ENCODE results near the gene THOC2. TPM values are rescaled to one million over a fixed set of nuclear protein-coding genes. Genes with fewer than 3 reads are reported as not detected.
"Not testable (repeated sequence)": the region's sequence is repeated elsewhere in the genome, so short reads cannot be mapped to it uniquely, and the experiment has no call there.

THOC2 gene
- total and polyA plus RNA-seq, 3 experiments from 2014 or later: 54.6 to 69.5 (median 63.0) TPM

GRCh38 chrX:123731258-123731986, 1.4 kb downstream of the THOC2 start:
- ChIA-PET CTCF (no interaction called here), POLR2A (no interaction called here)
- Mint-ChIP-seq H3K4me1 (peaks cover 39 to 55% (median 50%) of the 10 kb centered on the region in 3 donors), H3K4me3 (peak overlapping the region; percentile 90 to 98 (median 96)), H3K36me3 (peaks cover 0 to 14% (median 0%) of the 10 kb centered on the region in 3 donors), H3K27me3 (peaks cover 0 to 5% of the 10 kb centered on the region in 2 donors), H3K9me3 (no peaks in the 10 kb centered on the region), H3K27ac (peak overlapping the region; percentile 18 to 96 (median 82))
- DNase-seq: peak in 1 of 5 donors; percentile 1
- no peaks in the 10 kb centered on the region for H3K27me3 ChIP-seq (ENCODE audit: insufficient read depth, low read length, poor library complexity, severe bottlenecking)
- peaks cover 7% of the 10 kb centered on the region for H3K4me1 ChIP-seq (ENCODE audit: insufficient read depth, low read length)
- no peaks in the 10 kb centered on the region for H3K9me3 ChIP-seq (ENCODE audit: low read length)
- H3K36me3 ChIP-seq (ENCODE audit: insufficient read depth, low read length): no peaks in the 10 kb centered on the region
- H3K4me3 ChIP-seq (ENCODE audit: low read length): peak overlapping the region; percentile 75
- H3K27ac ChIP-seq (ENCODE audit: low read depth, low read length): peak overlapping the region; percentile 74

GRCh38 chrX:123728554-123728953, 4.3 kb downstream of the THOC2 start:
- Mint-ChIP-seq H3K36me3 (peaks cover 0 to 17% (median 0%) of the 10 kb centered on the region in 3 donors), H3K27ac (peak overlapping the region in 2 of 8 donors; percentile 15 to 39), H3K4me3 (peak overlapping the region in 2 of 7 donors; percentile 12 to 20), H3K9me3 (no peaks in the 10 kb centered on the region), H3K4me1 (peaks cover 45 to 69% (median 59%) of the 10 kb centered on the region in 3 donors), H3K27me3 (peaks cover 0 to 5% of the 10 kb centered on the region in 2 donors)
- Histone ChIP-seq H3K9me3 (ENCODE audit: low read length) (no peaks in the 10 kb centered on the region), H3K27ac (ENCODE audit: low read depth, low read length) (no peak overlapping the region), H3K4me3 (ENCODE audit: low read length) (no peak overlapping the region), H3K36me3 (ENCODE audit: insufficient read depth, low read length) (no peaks in the 10 kb centered on the region), H3K4me1 (ENCODE audit: insufficient read depth, low read length) (peaks cover 7% of the 10 kb centered on the region), H3K27me3 (ENCODE audit: insufficient read depth, low read length, poor library complexity, severe bottlenecking) (no peaks in the 10 kb centered on the region)
- ChIA-PET CTCF (no interaction called here), POLR2A (no interaction called here)
- DNase-seq: no peak

GRCh38 chrX:123728016-123728415, 4.8 kb downstream of the THOC2 start:
- Mint-ChIP-seq H3K36me3 (peaks cover 0 to 17% (median 0%) of the 10 kb centered on the region in 3 donors), H3K4me3 (peak overlapping the region in 2 of 7 donors; percentile 12 to 20), H3K27ac (peak overlapping the region in 3 of 8 donors; percentile 39 to 80 (median 54)), H3K9me3 (no peaks in the 10 kb centered on the region), H3K4me1 (peaks cover 46 to 71% (median 58%) of the 10 kb centered on the region in 3 donors), H3K27me3 (peaks cover 0 to 5% of the 10 kb centered on the region in 2 donors)
- Histone ChIP-seq H3K9me3 (ENCODE audit: low read length) (no peaks in the 10 kb centered on the region), H3K4me1 (ENCODE audit: insufficient read depth, low read length) (peaks cover 7% of the 10 kb centered on the region), H3K27me3 (ENCODE audit: insufficient read depth, low read length, poor library complexity, severe bottlenecking) (no peaks in the 10 kb centered on the region), H3K36me3 (ENCODE audit: insufficient read depth, low read length) (no peaks in the 10 kb centered on the region), H3K27ac (ENCODE audit: low read depth, low read length) (no peak overlapping the region), H3K4me3 (ENCODE audit: low read length) (no peak overlapping the region)
- ChIA-PET CTCF (no interaction called here), POLR2A (no interaction called here)
- no peak for DNase-seq

GRCh38 chrX:123722193-123722592, 10.7 kb downstream of the THOC2 start:
- H3K27me3 Mint-ChIP-seq; H3K4me1 ChIP-seq (ENCODE audit: insufficient read depth, low read length); H3K27me3 ChIP-seq (ENCODE audit: insufficient read depth, low read length, poor library complexity, severe bottlenecking); H3K9me3 Mint-ChIP-seq; H3K4me3 ChIP-seq (ENCODE audit: low read length); H3K36me3 ChIP-seq (ENCODE audit: insufficient read depth, low read length); H3K27ac ChIP-seq (ENCODE audit: low read depth, low read length); H3K36me3 Mint-ChIP-seq; H3K9me3 ChIP-seq (ENCODE audit: low read length); CTCF ChIA-PET; DNase-seq; H3K4me3 Mint-ChIP-seq; POLR2A ChIA-PET; H3K27ac Mint-ChIP-seq: not testable (repeated sequence)
- peaks cover 27 to 55% (median 38%) of the 10 kb centered on the region in 3 donors for H3K4me1 Mint-ChIP-seq

GRCh38 chrX:123720486-123720885, 12.4 kb downstream of the THOC2 start:
- peaks cover 0 to 7% (median 2%) of the 10 kb centered on the region in 3 donors for H3K36me3 Mint-ChIP-seq
- H3K9me3 ChIP-seq (ENCODE audit: low read length): no peaks in the 10 kb centered on the region
- no peak overlapping the region for H3K4me3 Mint-ChIP-seq
- H3K36me3 ChIP-seq (ENCODE audit: insufficient read depth, low read length): no peaks in the 10 kb centered on the region
- POLR2A ChIA-PET: no interaction called here
- DNase-seq: no peak
- no peaks in the 10 kb centered on the region for H3K4me1 ChIP-seq (ENCODE audit: insufficient read depth, low read length)
- no peaks in the 10 kb centered on the region for H3K27me3 Mint-ChIP-seq
- H3K27me3 ChIP-seq (ENCODE audit: insufficient read depth, low read length, poor library complexity, severe bottlenecking): no peaks in the 10 kb centered on the region
- H3K27ac Mint-ChIP-seq: peak overlapping the region in 2 of 8 donors; percentile 4 to 9
- peaks cover 27 to 55% (median 45%) of the 10 kb centered on the region in 3 donors for H3K4me1 Mint-ChIP-seq
- H3K9me3 Mint-ChIP-seq: no peaks in the 10 kb centered on the region
- H3K27ac ChIP-seq (ENCODE audit: low read depth, low read length): no peak overlapping the region
- CTCF ChIA-PET: no interaction called here
- H3K4me3 ChIP-seq (ENCODE audit: low read length): no peak overlapping the region

- Histone ChIP-seq H3K4me1 (ENCODE audit: insufficient read depth, low read length) (peaks cover 16% of the 10 kb centered on the region), H3K36me3 (ENCODE audit: insufficient read depth, low read length) (no peaks in the 10 kb centered on the region), H3K27me3 (ENCODE audit: insufficient read depth, low read length, poor library complexity, severe bottlenecking) (no peaks in the 10 kb centered on the region), H3K4me3 (ENCODE audit: low read length) (no peak overlapping the region), H3K27ac (ENCODE audit: low read depth, low read length) (no peak overlapping the region), H3K9me3 (ENCODE audit: low read length) (no peaks in the 10 kb centered on the region)
- ChIA-PET POLR2A (no interaction called here), CTCF (no interaction called here)
- H3K27me3 Mint-ChIP-seq: no peaks in the 10 kb centered on the region
- peak overlapping the region in 1 of 7 donors; percentile 12 for H3K4me3 Mint-ChIP-seq
- H3K4me1 Mint-ChIP-seq: peaks cover 32 to 55% (median 35%) of the 10 kb centered on the region in 3 donors
- H3K9me3 Mint-ChIP-seq: no peaks in the 10 kb centered on the region
- peaks cover 0 to 15% (median 2%) of the 10 kb centered on the region in 3 donors for H3K36me3 Mint-ChIP-seq
- H3K27ac Mint-ChIP-seq: peak overlapping the region in 1 of 8 donors; percentile 39
- DNase-seq: no peak
Observed at GRCh38 chrX:123713841-123714240, 19.0 kb downstream of the THOC2 start.

- Mint-ChIP-seq H3K4me3 (peak overlapping the region in 1 of 7 donors; percentile 12), H3K27ac (peak overlapping the region in 3 of 8 donors; percentile 39 to 63 (median 58)), H3K4me1 (peaks cover 32 to 53% (median 35%) of the 10 kb centered on the region in 3 donors), H3K27me3 (no peaks in the 10 kb centered on the region), H3K36me3 (peaks cover 0 to 15% (median 2%) of the 10 kb centered on the region in 3 donors), H3K9me3 (no peaks in the 10 kb centered on the region)
- no peak overlapping the region for H3K4me3 ChIP-seq (ENCODE audit: low read length)
- no peak for DNase-seq
- no peak overlapping the region for H3K27ac ChIP-seq (ENCODE audit: low read depth, low read length)
- CTCF ChIA-PET: no interaction called here
- peaks cover 16% of the 10 kb centered on the region for H3K4me1 ChIP-seq (ENCODE audit: insufficient read depth, low read length)
- no peaks in the 10 kb centered on the region for H3K27me3 ChIP-seq (ENCODE audit: insufficient read depth, low read length, poor library complexity, severe bottlenecking)
- no peaks in the 10 kb centered on the region for H3K9me3 ChIP-seq (ENCODE audit: low read length)
- POLR2A ChIA-PET: no interaction called here
- no peaks in the 10 kb centered on the region for H3K36me3 ChIP-seq (ENCODE audit: insufficient read depth, low read length)
Observed at GRCh38 chrX:123713434-123713833, 19.4 kb downstream of the THOC2 start.

GRCh38 chrX:123711201-123711600, 21.7 kb downstream of the THOC2 start:
- POLR2A ChIA-PET; H3K9me3 Mint-ChIP-seq; H3K27me3 Mint-ChIP-seq; H3K4me3 ChIP-seq (ENCODE audit: low read length); H3K4me3 Mint-ChIP-seq; H3K27ac ChIP-seq (ENCODE audit: low read depth, low read length); H3K27ac Mint-ChIP-seq; H3K36me3 ChIP-seq (ENCODE audit: insufficient read depth, low read length); DNase-seq; H3K9me3 ChIP-seq (ENCODE audit: low read length); CTCF ChIA-PET; H3K27me3 ChIP-seq (ENCODE audit: insufficient read depth, low read length, poor library complexity, severe bottlenecking): not testable (repeated sequence)
- H3K4me1 ChIP-seq (ENCODE audit: insufficient read depth, low read length): peaks cover 16% of the 10 kb centered on the region
- Mint-ChIP-seq H3K36me3 (peaks cover 0 to 19% (median 0%) of the 10 kb centered on the region in 3 donors), H3K4me1 (peaks cover 23 to 41% (median 30%) of the 10 kb centered on the region in 3 donors)

All from CD8-positive, alpha-beta memory T cell (primary cell).